HG03097 (cell line): ENCODE results near the gene SLC4A2.
"Not testable (repeated sequence)": the region's sequence is repeated elsewhere in the genome, so short reads cannot be mapped to it uniquely, and the experiment has no call there.

Experiments
- ATAC-seq: cut with Tn5 transposase; IDR thresholded peaks from one replicate; pipeline ENCODE4 v1.9.1; 2021; ENCODE audit not compliant: unreplicated experiment, low FRiP score

SLC4A2 gene

GRCh38 chr7:151025924-151026671 is 33.3 kb upstream of the SLC4A2 start:
- ATAC-seq: no peak

GRCh38 chr7:151026771-151027727 is 32.3 kb upstream of the SLC4A2 start:
- not testable (repeated sequence) for ATAC-seq

- not testable (repeated sequence) for ATAC-seq
These were observed 31.7 kb upstream of the SLC4A2 start for GRCh38 chr7:151027728-151028130.

- peak; percentile 94 for ATAC-seq
These were observed 31.1 kb upstream of the SLC4A2 start, which contains the start of gene ABCB8 for GRCh38 chr7:151028131-151028947. Gene ABCB8, plus strand, starts transcription at chr7:151028450. Its CDS starts 66 bp downstream, at chr7:151028516.

GRCh38 chr7:151028948-151029501 is 30.4 kb upstream of the SLC4A2 start:
- ATAC-seq: no peak

GRCh38 chr7:151031011-151031410 is 28.4 kb upstream of the SLC4A2 start:
- ATAC-seq: no peak

- no peak for ATAC-seq
These were observed 26.2 kb upstream of the SLC4A2 start for GRCh38 chr7:151032936-151033863.

- no peak for ATAC-seq
These were observed 25.5 kb upstream of the SLC4A2 start for GRCh38 chr7:151033864-151034249.

- ATAC-seq: no peak
These were observed 24.9 kb upstream of the SLC4A2 start for GRCh38 chr7:151034312-151035025.

- no peak for ATAC-seq
These were observed 24.2 kb upstream of the SLC4A2 start for GRCh38 chr7:151035026-151035717.

- ATAC-seq: no peak
These were observed 23.5 kb upstream of the SLC4A2 start for GRCh38 chr7:151035902-151036301.

- no peak for ATAC-seq
These were observed 20.2 kb upstream of the SLC4A2 start for GRCh38 chr7:151038951-151039849.

GRCh38 chr7:151039850-151040548 is 19.4 kb upstream of the SLC4A2 start:
- ATAC-seq: no peak

GRCh38 chr7:151040616-151041375 is 18.6 kb upstream of the SLC4A2 start:
- ATAC-seq: no peak

GRCh38 chr7:151043449-151043848 is 15.9 kb upstream of the SLC4A2 start:
- not testable (repeated sequence) for ATAC-seq

- no peak for ATAC-seq
These were observed 15.4 kb upstream of the SLC4A2 start for GRCh38 chr7:151043959-151044358.
